Right ventricle myocardium inferior (tissue), 1 donor: ENCODE data around the gene KCND3. TPM values are rescaled to one million over a fixed set of nuclear protein-coding genes. Genes with fewer than 3 reads are reported as not detected.

Experiments
- ATAC-seq: fragments of 200-7000 bp; cut with Tn5 transposase; one replicate; pipeline ENCODE4 v1.9.1; 2020; ENCODE audit warnings: mild to moderate bottlenecking, moderate library complexity
- DNase-seq: peaks from one replicate; pipeline ENCODE4 v3.0.0; 2021; ENCODE audit errors: missing footprints
- intact Hi-C: fragments of 100-400 bp; cut with DNase I; formaldehyde crosslinking; loops from one replicate; pipeline ENCODE4 v1.11.0; 2022
- total RNA-seq: library from RNA; stranded (reverse); fragmentation: NEBNext Ultra II Directional; extraction: Animal tissue kit (Norgen Biotek cat#: 25700); gene quantifications from one replicate; pipeline ENCODE4 v1.2.1, GENCODE V29; 2021
- donor health status: DM: no; HTN: yes; CAD: no; lungs with severe emphysema.

The KCND3 gene
- total RNA-seq, 1 donor from 2014 or later, result 20.7 TPM

DNA sequence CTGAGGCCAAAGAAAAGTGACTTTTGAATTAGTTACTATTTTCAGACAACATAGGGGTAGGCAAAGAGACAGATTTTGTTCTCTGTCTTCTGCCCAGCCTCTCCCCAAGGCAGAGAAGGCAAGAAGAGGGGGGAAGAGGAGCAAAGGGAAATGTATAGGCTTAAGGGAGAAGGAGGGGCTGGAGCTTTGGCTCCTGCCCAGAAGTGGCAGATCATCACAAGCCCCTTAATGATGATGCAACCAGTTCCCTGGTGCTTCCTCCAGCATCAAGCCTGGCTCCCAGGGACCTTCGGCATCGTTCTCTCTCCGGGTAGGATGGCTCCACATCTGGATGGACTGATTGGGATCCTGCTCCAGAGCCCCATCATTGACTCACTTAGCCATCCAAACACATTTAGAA, 112.8 kb downstream of the KCND3 start:
- ATAC-seq (no peak), DNase-seq (no peak)
- intact Hi-C loops, result loop anchor here (5.0 kb wide), 2 partner anchors 74 to 91 kb away; no protein-coding TSS in a partner anchor

GRCh38 chr1:111875640-111876039, 113.8 kb downstream of the KCND3 start:
- ATAC-seq, result no peak
- no peak for DNase-seq
- intact Hi-C loops, result loop anchor here (5.0 kb wide), 2 partner anchors 73 to 92 kb away; no protein-coding TSS in a partner anchor

DNA sequence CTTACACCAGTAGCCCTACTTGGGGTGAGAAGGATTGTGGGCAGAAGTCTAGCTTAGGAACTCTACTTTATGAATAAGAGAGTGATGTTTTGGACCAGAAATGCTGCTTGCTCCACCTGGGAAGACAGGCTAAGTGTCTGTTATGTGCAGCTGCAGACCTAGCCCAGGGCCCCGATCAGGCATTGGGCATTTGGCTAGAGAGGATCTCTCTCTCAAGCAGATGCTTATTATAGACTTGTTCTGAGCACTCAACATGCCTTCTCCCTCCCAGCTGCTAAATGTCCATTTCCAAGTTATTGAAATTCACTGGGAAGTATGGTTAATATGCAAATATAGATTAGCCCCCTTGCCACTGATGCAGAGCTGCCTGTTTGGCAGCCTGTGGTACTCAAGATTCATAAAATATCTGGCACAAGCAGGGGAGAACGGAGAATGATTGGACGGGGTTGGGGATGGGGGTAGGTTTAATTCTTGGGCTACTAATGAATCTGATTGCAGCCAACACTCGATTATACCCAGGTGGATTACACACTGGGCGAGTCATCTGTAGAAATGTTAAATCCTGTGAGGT, 115.9 kb downstream of the KCND3 start:
- DNase-seq (no peak), ATAC-seq (no peak)
- intact Hi-C loops, result no loop called here

GRCh38 chr1:111870181-111870580, 119.3 kb downstream of the KCND3 start:
- no peak for DNase-seq
- intact Hi-C loops, result no loop called here

GRCh38 chr1:111867868-111868440, 121.5 kb downstream of the KCND3 start:
- DNase-seq (no peak), ATAC-seq (no peak)
- intact Hi-C loops, result no loop called here

More at GRCh38 chr1:111870181-111870580, 119.3 kb downstream of the KCND3 start:
- no peak for ATAC-seq

- ATAC-seq (no peak), DNase-seq (no peak)
- intact Hi-C loops, result no loop called here
Observed at GRCh38 chr1:111864862-111865261, 124.6 kb downstream of the KCND3 start.

DNA sequence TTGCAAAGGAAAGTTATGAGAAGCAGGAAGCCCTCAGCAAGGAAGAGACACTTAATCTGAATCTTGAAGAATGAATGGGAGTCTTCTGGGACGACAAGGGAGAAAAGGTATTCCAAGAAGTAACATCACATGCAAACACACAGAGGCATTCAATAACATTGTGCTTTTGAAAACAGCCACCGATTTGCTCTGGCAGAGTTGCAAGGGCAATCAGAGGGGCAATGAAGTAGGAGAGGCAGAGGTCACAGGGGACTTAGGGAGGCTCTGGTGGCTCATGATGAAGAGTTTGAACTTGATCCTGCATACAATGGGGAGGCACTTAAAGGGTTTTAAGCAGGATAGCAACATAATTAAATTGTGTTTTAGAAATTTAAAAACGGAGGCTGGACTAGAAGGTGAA, 126.1 kb downstream of the KCND3 start:
- intact Hi-C loops, result no loop called here
- ATAC-seq (no peak), DNase-seq (no peak)

- ATAC-seq, result peak; percentile 63
Observed at GRCh38 chr1:111862599-111862998, 126.9 kb downstream of the KCND3 start.

DNA sequence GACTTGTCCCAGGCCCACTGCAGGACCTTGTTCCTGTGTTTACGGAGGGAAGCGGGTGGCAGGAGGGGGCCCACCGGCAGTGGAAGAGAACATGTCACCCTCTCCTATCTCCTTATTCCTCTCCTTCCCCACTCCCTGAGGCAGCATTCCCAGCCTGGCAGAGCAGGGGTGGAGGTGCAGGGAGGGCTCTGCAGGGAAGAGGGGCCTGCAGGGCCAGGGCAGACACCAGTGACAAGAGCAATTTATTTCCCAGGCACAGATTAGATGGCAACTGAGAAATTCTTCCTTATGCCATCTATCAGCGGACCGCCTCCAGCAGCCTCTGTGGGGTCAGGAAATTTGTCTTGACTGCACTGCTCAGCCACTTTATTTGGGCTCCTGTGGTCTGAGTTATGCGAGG, 127.9 kb downstream of the KCND3 start:
- ATAC-seq (no peak), DNase-seq (no peak)
- intact Hi-C loops, result no loop called here

More at GRCh38 chr1:111862599-111862998, 126.9 kb downstream of the KCND3 start:
- no peak for DNase-seq
- intact Hi-C loops, result no loop called here

GRCh38 chr1:111857194-111857651, 132.2 kb downstream of the KCND3 start:
- ATAC-seq (peak; percentile 90), DNase-seq (peak; percentile 78)
- intact Hi-C loops, result loop anchor here (2.0 to 5.0 kb wide), 2 partner anchors 54 to 130 kb away; partner anchors contain the start of gene KCND3

- intact Hi-C loops, result loop anchor here (2.0 to 5.0 kb wide), 2 partner anchors 54 to 131 kb away; partner anchors contain the start of gene KCND3
- DNase-seq, result no peak
Observed at GRCh38 chr1:111856411-111857185, 132.9 kb downstream of the KCND3 start.

DNA sequence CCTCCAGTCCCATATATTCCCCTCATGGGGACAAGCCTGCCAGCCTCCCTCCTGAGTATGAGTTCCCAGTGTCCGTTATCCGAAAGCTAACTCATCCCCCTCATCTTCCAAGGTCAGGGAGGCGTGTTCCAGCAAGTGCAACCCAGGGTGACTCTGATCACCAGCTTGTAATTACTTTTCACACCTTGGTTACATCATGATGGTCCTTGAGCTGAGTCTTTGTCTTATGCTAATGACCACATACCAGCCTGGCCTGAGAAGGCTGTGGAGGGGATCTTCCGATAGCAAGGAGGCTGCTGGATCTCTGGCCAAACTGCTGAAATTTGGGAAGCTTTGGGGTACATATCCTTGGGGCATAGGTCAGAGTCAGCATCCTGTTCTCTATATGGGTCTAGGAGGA, 134.2 kb downstream of the KCND3 start:
- intact Hi-C loops, result loop anchor here (5.0 kb wide), 1 partner anchor 132 kb away; the partner anchor contains the start of gene KCND3
- ATAC-seq, result no peak
- no peak for DNase-seq

More at GRCh38 chr1:111856411-111857185, 132.9 kb downstream of the KCND3 start:
- ATAC-seq, result peak; percentile 9

DNA sequence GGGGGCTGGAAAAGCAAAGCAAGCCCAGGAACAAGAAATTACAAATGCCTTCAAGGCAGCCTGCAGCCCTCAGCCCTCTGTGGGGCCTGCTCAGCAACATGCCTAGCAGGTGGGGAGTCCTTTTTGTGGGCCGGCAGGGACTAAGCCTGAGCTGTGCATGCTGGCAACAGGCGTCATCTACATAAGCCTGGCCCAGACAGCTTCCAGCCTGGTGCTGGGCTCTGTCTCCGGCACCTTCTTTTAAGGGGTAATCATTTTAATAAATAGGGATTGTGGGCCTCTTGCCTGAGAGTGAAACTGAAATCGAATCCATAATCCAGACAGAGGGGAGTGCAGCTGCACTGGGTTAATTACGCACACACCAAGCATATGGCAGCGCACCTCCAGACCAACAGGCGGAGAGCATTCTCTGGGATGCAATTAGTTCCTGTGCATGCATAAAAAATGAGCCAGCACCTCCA, 137.2 kb downstream of the KCND3 start:
- no peak for ATAC-seq
- DNase-seq, result no peak
- intact Hi-C loops, result no loop called here

DNA sequence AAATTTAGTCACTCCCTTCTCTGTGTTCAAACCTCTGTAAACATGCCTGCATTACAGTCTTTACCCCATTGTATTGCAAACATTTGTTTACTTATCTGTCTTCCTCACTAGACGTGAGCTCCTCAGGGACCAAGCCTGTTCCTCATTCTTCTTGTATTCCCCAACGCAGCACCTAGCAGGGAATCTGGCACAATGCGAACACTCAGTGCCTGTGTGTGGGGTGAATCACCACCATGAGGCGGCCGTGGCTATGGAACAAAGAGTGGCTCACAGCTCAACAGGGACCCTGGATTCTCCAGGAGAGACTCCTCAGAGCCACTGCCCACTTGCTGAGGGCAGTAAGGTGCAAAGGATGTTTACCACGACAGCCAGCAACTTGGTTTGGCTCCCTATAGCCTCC, 137.9 kb downstream of the KCND3 start:
- ATAC-seq (no peak), DNase-seq (no peak)
- intact Hi-C loops, result no loop called here

- peak; percentile 49 for ATAC-seq
- DNase-seq, result no peak
- intact Hi-C loops, result no loop called here
Observed at GRCh38 chr1:111850109-111850508, 139.4 kb downstream of the KCND3 start.

- ATAC-seq (no peak), DNase-seq (no peak)
- intact Hi-C loops, result loop anchor here (5.0 kb wide), 1 partner anchor 293 kb away; no protein-coding TSS in a partner anchor
Observed at GRCh38 chr1:111848852-111849545, 140.5 kb downstream of the KCND3 start.

DNA sequence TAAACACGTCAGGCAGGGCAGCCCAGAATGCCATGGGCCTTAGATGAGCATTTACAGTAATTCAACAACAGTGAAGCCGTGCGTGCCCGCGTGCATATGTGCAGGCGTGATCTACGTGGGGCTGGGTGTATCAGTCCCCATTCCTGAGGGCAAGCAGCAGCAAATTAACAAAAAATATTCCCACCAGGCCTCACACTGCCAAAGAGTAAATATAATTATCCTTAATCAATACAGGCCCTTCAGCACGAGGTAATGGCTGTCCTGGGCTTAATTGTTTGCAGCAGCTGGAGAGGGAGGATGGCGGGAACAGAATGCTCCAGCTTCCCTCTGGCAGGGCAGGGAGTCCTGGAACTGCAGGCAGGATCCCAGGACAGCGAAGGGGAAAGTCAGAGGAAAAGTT, 142.0 kb downstream of the KCND3 start:
- no peak for ATAC-seq

DNA sequence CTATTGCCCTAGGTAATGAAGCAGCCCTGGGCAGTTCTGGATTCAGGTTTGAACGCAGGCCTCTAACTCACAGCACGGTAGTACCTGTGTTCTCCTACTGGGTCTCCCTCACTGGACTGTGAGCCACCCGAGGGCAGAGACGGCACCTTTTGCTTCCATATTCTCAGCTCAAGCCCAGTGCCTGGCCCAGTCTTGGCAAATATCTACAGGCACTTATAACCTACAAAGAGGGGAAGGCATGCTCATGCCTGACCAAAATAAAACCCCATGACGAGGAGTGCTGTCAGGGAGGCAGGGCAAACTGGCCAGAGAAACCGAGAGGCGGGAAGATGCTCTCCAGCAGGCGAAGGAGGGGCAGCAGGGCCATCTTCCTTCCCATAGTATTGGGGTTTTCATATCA, 142.6 kb downstream of the KCND3 start:
- intact Hi-C loops, result loop anchor here (5.0 kb wide), 1 partner anchor 295 kb away; no protein-coding TSS in a partner anchor
- ATAC-seq (peak; percentile 59), DNase-seq (no peak)

More for the DNA sequence above, 142.0 kb downstream of the KCND3 start:
- intact Hi-C loops, result loop anchor here (5.0 kb wide), 1 partner anchor 295 kb away; no protein-coding TSS in a partner anchor
- no peak for DNase-seq

DNA sequence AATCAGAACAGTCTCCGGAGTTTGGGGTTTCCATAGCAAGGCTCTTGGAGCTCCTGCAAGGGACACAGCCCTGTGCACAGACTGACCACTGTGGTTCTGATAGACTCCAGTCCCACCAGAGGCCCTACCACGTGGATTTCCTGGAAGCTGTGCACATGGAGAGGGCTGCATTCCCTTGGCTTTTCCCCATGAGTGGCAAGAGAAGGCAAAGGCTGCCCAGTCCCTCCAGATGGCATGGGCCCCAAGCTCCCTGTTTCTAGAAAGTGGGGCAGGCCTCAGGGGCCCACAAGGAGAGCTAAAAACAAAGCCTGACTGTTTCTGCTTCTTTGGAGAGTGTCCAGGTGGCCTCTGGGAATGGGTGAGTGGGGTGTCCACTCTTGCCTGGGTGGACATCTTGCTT, 146.3 kb downstream of the KCND3 start:
- intact Hi-C loops, result no loop called here
- ATAC-seq, result no peak

More for the DNA sequence above, 146.3 kb downstream of the KCND3 start:
- DNase-seq, result no peak
